ENCODE data around the gene MTUS2. TPM values are rescaled to one million over a fixed set of nuclear protein-coding genes. Genes with fewer than 3 reads are reported as not detected.
A peak's percentile ranks its signal among the peaks of the same experiment; 100 is the strongest.

Gene MTUS2
- total RNA-seq, 1 donor from 2014 or later, result 0.67 TPM

DNA sequence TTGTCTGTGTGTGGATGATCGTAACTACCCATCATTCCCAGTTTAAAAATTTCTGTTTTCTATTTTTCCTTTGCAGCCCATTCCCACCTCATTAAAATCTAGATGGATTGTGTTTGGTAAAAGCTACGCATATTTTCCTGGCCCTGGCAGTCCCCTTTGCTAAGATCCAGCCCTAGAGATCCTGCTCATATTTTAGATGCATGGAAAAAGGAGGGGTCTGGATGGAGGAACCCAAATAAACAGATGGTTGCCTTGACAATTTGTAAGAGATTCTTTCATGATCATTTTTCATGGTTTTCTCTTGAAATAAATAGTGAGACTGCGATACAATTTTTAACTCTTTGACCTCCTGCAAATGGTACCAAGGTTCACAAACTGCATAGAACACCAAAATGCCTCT, 601.0 kb downstream of the MTUS2 start:
- no peaks in the 10 kb centered on the region for H3K36me3 ChIP-seq
- H3K79me2 ChIP-seq (ENCODE audit: low read depth), result no peaks in the 10 kb centered on the region
- H3K27ac ChIP-seq, result no peak overlapping the region
- H2AFZ ChIP-seq (replicated peaks), result no peak overlapping the region
- TF ChIP-seq EZH2phosphoT487 (IDR thresholded peaks at IDR 0.05), result no peak
- no peak for TF ChIP-seq EZH2 (IDR thresholded peaks at IDR 0.05)
- TF ChIP-seq, protein P1, sequence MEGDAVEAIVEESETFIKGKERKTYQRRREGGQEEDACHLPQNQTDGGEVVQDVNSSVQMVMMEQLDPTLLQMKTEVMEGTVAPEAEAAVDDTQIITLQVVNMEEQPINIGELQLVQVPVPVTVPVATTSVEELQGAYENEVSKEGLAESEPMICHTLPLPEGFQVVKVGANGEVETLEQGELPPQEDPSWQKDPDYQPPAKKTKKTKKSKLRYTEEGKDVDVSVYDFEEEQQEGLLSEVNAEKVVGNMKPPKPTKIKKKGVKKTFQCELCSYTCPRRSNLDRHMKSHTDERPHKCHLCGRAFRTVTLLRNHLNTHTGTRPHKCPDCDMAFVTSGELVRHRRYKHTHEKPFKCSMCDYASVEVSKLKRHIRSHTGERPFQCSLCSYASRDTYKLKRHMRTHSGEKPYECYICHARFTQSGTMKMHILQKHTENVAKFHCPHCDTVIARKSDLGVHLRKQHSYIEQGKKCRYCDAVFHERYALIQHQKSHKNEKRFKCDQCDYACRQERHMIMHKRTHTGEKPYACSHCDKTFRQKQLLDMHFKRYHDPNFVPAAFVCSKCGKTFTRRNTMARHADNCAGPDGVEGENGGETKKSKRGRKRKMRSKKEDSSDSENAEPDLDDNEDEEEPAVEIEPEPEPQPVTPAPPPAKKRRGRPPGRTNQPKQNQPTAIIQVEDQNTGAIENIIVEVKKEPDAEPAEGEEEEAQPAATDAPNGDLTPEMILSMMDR (IDR thresholded peaks at IDR 0.05), result no peak
- H3K9ac ChIP-seq, result no peak overlapping the region
- Mint-ChIP-seq H3K4me1 (peaks cover 15% of the 10 kb centered on the region), H3K4me3 (no peak overlapping the region), H3K9me3 (no peaks in the 10 kb centered on the region), H3K36me3 (no peaks in the 10 kb centered on the region), H3K27ac (no peak overlapping the region), H3K27me3 (ENCODE audit: insufficient read depth, low read depth) (peaks cover 9% of the 10 kb centered on the region)
- H3F3A ChIP-seq (ENCODE audit: low read depth), result peaks cover 6% of the 10 kb centered on the region
- peaks cover 3% of the 10 kb centered on the region for H3K27me3 ChIP-seq
- H3K4me2 ChIP-seq, result no peak overlapping the region
- H3K9me3 ChIP-seq (ENCODE audit: low read depth), result no peaks in the 10 kb centered on the region
- no peak for DNase-seq (ENCODE audit: low spot score)
- no peak overlapping the region for H3K4me3 ChIP-seq
- no peaks in the 10 kb centered on the region for H4K20me1 ChIP-seq (ENCODE audit: low read depth)
- peaks cover 10% of the 10 kb centered on the region for H3K4me1 ChIP-seq

GRCh38 chr13:29422015-29422414, 601.9 kb downstream of the MTUS2 start:
- Histone ChIP-seq H3K4me2 (no peak overlapping the region), H2AFZ (replicated peaks) (no peak overlapping the region), H3F3A (ENCODE audit: low read depth) (peaks cover 6% of the 10 kb centered on the region), H4K20me1 (ENCODE audit: low read depth) (no peaks in the 10 kb centered on the region), H3K79me2 (ENCODE audit: low read depth) (no peaks in the 10 kb centered on the region), H3K4me1 (peaks cover 10% of the 10 kb centered on the region), H3K9me3 (ENCODE audit: low read depth) (no peaks in the 10 kb centered on the region), H3K4me3 (no peak overlapping the region), H3K9ac (no peak overlapping the region), H3K36me3 (no peaks in the 10 kb centered on the region), H3K27me3 (peaks cover 11% of the 10 kb centered on the region), H3K27ac (no peak overlapping the region)
- TF ChIP-seq EZH2 (IDR thresholded peaks at IDR 0.05) (no peak), EZH2phosphoT487 (IDR thresholded peaks at IDR 0.05) (no peak)
- TF ChIP-seq, protein P1 (IDR thresholded peaks at IDR 0.05), result no peak
- peaks cover 12% of the 10 kb centered on the region for H3K27me3 Mint-ChIP-seq (ENCODE audit: insufficient read depth, low read depth)
- no peak overlapping the region for H3K27ac Mint-ChIP-seq
- H3K9me3 Mint-ChIP-seq, result no peaks in the 10 kb centered on the region
- peaks cover 15% of the 10 kb centered on the region for H3K4me1 Mint-ChIP-seq
- no peak overlapping the region for H3K4me3 Mint-ChIP-seq
- no peak for DNase-seq (ENCODE audit: low spot score)
- no peaks in the 10 kb centered on the region for H3K36me3 Mint-ChIP-seq

DNA sequence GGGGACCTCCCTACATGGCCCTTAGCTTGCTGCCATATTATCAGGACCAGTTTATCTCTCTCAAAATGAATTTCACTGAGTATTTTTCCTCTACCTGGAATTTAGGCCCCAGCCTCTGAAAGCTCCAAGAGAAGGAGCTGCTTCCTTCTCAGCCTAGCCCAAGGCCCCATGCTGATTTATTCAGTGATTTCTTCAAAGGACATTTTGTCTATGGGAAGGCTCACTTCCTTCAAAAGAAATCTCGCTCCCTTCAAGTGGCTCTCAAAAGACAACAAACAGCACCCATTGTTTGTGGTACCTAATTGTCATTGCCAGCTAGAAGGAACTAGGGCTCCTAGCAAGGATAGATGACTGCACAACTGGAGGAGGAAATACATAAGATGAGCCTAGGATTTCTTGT, 602.9 kb downstream of the MTUS2 start:
- no peaks in the 10 kb centered on the region for H3K36me3 Mint-ChIP-seq
- Histone ChIP-seq H3K9me3 (ENCODE audit: low read depth) (no peaks in the 10 kb centered on the region), H3K4me1 (peaks cover 10% of the 10 kb centered on the region), H3K4me2 (peak overlapping the region; percentile 37), H3K4me3 (no peak overlapping the region), H3K27me3 (peaks cover 22% of the 10 kb centered on the region), H3K79me2 (ENCODE audit: low read depth) (no peaks in the 10 kb centered on the region), H4K20me1 (ENCODE audit: low read depth) (no peaks in the 10 kb centered on the region), H3K9ac (no peak overlapping the region), H3K27ac (no peak overlapping the region), H3K36me3 (no peaks in the 10 kb centered on the region), H2AFZ (replicated peaks) (no peak overlapping the region), H3F3A (ENCODE audit: low read depth) (peaks cover 10% of the 10 kb centered on the region)
- peak overlapping the region; percentile 6 for H3K27ac Mint-ChIP-seq
- H3K27me3 Mint-ChIP-seq (ENCODE audit: insufficient read depth, low read depth), result peaks cover 12% of the 10 kb centered on the region
- H3K4me1 Mint-ChIP-seq, result peaks cover 15% of the 10 kb centered on the region
- DNase-seq (ENCODE audit: low spot score), result peak; percentile 60
- no peaks in the 10 kb centered on the region for H3K9me3 Mint-ChIP-seq
- H3K4me3 Mint-ChIP-seq, result no peak overlapping the region
- TF ChIP-seq EZH2phosphoT487 (IDR thresholded peaks at IDR 0.05) (no peak), EZH2 (IDR thresholded peaks at IDR 0.05) (no peak)
- TF ChIP-seq, protein P1 (IDR thresholded peaks at IDR 0.05), result no peak

All from neural progenitor cell (in vitro differentiated cells).